Activated effector memory CD4-positive, alpha-beta T cell treated with Interleukin-2 at 50 U/mL for 16 hours (primary cell): Measurements from ENCODE around the gene HES4.
"Not testable (repeated sequence)": the region's sequence is repeated elsewhere in the genome, so short reads cannot be mapped to it uniquely, and the experiment has no call there.

ENCODE experiments used
- DNase-seq: peaks from one replicate; pipeline ENCODE4 v3.0.0-alpha.2; 2020

HES4 gene

GRCh38 chr1:997993-998744, 1.7 kb downstream of the HES4 start:
- DNase-seq, result no peak

- DNase-seq, result no peak
Measured at GRCh38 chr1:997713-997992, 2.2 kb downstream of the HES4 start.

- no peak for DNase-seq
Measured at GRCh38 chr1:996851-997712, 2.8 kb downstream of the HES4 start.

- no peak for DNase-seq
Measured at GRCh38 chr1:995665-996633, 3.9 kb downstream of the HES4 start.

GRCh38 chr1:994546-994945, 5.4 kb downstream of the HES4 start:
- not testable (repeated sequence) for DNase-seq

GRCh38 chr1:993379-993995, 6.4 kb downstream of the HES4 start:
- DNase-seq, result no peak

GRCh38 chr1:992362-992761, 7.5 kb downstream of the HES4 start:
- no peak for DNase-seq

GRCh38 chr1:991895-992294, 8.0 kb downstream of the HES4 start:
- no peak for DNase-seq

GRCh38 chr1:991275-991674, 8.6 kb downstream of the HES4 start:
- DNase-seq, result not testable (repeated sequence)

GRCh38 chr1:988061-988460, 11.8 kb downstream of the HES4 start:
- DNase-seq, result not testable (repeated sequence)

GRCh38 chr1:985126-985525, 14.8 kb downstream of the HES4 start:
- DNase-seq, result no peak

- no peak for DNase-seq
Measured at GRCh38 chr1:984476-984814, 15.5 kb downstream of the HES4 start.

GRCh38 chr1:983798-984475, 16.0 kb downstream of the HES4 start:
- DNase-seq, result peak; percentile 36

GRCh38 chr1:982765-983436, 17.0 kb downstream of the HES4 start:
- no peak for DNase-seq

- no peak for DNase-seq
Measured at GRCh38 chr1:981955-982558, 17.8 kb downstream of the HES4 start, which contains the start of gene PERM1. TSS of gene PERM1 (minus strand) at chr1:982093. CDS start at chr1:981029, 1,064 bp downstream.

- no peak for DNase-seq
Measured at GRCh38 chr1:981491-981954, 18.4 kb downstream of the HES4 start.

- DNase-seq, result no peak
Measured at GRCh38 chr1:980602-981395, 19.1 kb downstream of the HES4 start.

- DNase-seq, result no peak
Measured at GRCh38 chr1:980137-980571, 19.7 kb downstream of the HES4 start.

- no peak for DNase-seq
Measured at GRCh38 chr1:979744-980072, 20.2 kb downstream of the HES4 start.
